D721Med (cell line): ENCODE measurements around the gene LGR6.
"Not testable (repeated sequence)": the region's sequence is repeated elsewhere in the genome, so short reads cannot be mapped to it uniquely, and the experiment has no call there.

Experiments used
- DNase-seq: peaks from one replicate; pipeline ENCODE4 v3.0.0; 2011; ENCODE audit warnings: low spot score; ENCODE audit not compliant: insufficient read length
- FAIRE-seq: peaks from 2 replicates; lab custom pipeline; 2011; peaks lifted over from hg19 to GRCh38; lab: Jason Lieb, UNC
- TF ChIP-seq, protein P1 (sequence below): IDR thresholded peaks from 2 replicates; pipeline ENCODE4 v1.5.1; 2012; ENCODE audit warnings: mild to moderate bottlenecking, control low read depth; ENCODE audit not compliant: insufficient read depth; ENCODE audit errors: missing control alignments

The LGR6 gene

DNA sequence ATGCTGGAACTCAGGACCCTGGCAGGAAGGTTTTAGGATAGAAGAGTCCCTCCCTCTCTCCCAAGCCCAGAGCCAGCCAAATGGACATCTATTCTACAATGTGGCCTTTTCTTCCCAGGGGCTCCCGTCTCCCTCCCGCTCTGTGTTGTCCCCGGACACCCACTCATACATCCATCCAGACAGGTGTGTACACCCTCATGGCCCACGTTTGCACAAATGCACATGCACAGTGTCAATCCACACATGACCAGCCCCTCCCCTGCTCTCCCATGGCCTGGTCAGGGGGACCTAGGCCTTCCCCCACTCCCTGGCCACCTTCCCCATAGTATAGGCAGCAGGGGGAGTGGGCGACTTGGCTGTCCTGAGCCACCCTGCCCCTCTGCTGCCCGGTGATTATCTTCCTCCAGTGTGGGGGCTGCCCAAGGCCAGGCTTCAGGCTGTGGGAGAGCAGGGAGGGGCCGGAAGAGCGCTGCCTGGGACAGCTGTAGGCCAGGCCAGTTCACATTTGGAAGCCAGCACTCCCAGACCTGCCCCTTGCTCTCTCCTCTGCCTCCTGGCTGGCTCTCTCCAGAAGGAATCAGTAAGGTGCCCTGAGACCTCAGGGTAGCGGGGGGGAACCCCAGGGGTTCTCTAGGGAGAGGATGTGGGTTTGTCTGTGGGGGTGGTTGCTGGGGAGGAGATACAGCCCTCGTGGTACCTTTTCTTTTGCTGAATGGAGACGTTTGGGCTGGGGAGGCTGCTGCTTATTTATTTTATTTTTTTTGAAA, 29.1 kb upstream of the LGR6 start:
- TF ChIP-seq, protein P1, sequence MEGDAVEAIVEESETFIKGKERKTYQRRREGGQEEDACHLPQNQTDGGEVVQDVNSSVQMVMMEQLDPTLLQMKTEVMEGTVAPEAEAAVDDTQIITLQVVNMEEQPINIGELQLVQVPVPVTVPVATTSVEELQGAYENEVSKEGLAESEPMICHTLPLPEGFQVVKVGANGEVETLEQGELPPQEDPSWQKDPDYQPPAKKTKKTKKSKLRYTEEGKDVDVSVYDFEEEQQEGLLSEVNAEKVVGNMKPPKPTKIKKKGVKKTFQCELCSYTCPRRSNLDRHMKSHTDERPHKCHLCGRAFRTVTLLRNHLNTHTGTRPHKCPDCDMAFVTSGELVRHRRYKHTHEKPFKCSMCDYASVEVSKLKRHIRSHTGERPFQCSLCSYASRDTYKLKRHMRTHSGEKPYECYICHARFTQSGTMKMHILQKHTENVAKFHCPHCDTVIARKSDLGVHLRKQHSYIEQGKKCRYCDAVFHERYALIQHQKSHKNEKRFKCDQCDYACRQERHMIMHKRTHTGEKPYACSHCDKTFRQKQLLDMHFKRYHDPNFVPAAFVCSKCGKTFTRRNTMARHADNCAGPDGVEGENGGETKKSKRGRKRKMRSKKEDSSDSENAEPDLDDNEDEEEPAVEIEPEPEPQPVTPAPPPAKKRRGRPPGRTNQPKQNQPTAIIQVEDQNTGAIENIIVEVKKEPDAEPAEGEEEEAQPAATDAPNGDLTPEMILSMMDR: no peak
- no peak for FAIRE-seq
- DNase-seq: no peak

DNA sequence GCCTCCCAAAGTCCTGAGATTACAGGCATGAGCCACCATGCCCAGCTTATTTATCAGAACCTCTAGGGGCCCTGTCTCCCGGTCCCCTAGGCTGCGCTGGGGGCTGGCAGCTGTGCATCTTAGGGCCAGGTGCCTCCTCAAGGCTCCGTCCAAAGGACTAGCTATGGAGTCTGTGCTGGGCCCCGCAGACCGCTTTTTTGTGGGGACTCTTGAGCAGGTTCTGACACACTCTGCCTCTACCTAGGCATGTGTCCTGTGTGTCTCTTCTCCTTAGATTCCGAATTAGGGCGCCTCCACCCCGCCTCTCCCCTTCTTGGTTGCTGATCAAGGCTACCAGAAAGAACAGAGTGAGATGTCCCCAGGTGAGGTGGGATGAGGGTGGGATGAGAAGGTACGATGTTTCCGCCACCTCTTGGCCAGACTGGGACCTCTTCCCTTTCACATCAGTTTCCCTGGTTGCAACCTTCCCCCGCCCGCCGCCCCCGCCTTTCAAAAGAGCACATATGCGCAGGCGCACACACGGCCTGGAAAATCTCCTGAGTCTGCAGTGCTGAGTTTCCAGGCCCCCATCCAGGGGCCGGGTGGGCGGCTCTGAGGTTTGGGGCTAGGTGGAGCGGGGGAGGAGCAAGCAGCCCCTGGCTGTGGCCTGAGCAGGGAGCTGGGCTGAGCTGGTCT, 28.2 kb upstream of the LGR6 start:
- DNase-seq (no peak), FAIRE-seq (no peak)
- TF ChIP-seq, protein P1: no peak

DNA sequence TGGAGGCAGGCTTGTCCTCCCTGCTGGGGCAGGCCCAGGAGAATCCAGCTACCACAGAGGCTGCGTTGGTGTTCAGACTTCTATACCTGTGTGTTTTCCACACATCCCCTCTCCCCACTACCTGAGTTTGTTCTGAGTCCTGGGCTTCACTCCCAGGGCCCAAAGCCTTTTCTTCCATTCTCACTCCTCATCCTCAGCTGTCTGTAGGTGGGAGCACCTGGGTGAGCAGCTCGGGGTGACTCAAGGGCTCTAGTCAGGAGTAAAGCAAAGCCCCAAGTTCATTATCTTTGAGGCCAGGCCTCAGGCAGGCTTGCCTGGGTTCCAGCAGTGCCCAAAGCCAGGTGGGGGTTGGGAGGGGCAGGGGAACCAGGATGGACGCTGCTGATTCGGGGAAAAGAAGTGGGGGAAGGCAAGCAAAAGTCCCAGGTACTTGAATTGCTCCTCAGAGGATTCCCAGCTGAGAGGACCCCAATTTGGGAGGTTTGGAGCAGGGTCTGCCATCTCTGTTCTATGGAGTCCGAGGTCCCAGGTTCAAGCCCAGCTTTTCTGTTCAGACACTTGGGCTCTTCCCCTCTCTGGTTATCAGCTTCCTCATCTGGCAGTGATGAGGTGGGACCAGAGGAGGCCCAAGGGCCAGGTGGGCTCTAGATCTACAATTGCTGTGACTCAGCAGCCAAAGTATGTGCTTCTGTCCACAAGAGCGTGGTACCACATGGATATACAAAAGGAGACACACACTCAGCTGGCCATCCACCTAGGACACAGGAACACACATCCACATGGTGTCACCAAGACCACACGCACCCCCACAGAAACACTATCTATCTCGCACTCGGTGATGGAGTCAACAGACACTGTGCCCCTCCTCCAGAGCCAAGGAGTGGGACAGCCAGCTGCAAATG, 27.4 kb upstream of the LGR6 start:
- FAIRE-seq (no peak), DNase-seq (no peak)
- TF ChIP-seq, protein P1: no peak

DNA sequence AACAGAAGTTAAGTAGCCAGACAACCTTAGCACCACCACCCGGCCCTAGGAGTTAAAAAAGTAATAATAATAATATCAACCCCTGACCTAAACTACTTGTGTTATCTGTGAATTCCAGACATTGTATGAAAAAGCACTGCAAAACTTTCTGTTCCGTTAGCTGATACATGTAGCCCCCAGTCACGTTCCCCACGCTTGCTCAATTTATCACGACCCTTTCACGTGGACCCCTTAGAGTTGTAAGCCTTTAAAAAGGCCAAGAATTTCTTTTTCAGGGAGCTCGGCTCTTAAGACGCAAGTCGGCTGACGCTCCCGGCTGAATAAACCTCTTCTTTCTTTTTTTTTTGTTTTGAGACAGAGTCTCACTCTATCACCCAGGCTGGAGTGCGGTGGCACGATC, 26.5 kb upstream of the LGR6 start:
- DNase-seq, FAIRE-seq: not testable (repeated sequence)

DNA sequence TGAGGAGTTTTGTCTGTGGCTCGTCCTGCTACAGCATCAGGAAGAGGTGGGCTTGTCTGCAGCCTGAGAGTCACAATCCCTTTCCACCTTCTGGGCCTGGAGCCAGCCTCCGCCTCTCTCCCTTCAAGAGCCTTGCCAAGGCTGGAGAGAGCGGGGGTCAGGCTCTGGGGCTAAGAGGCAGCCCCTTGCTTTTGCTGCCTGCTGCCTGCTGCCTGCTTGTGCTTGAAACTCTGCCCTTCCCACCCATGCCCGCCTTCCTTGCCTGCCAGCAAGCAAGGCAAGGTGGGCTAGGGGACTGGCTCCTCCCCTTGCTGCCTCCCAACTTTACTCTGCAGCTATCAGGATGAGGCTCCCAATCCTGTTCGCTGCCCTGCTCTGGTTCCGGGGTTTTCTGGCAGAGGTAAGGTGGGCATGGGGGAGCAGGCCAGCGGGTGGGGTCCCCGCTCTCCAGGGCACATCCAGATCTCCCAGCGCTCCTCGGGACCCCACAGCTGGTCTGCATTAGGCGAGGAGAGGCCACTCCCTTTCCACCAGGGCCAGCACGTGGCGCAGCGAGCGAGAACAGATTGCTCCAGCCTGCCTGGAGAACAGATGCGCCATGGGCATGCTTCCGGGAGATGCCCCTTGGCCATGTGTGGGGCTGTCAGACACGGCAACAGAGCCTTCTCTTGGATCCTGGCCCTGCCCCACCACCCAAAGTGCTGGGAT, 25.7 kb upstream of the LGR6 start:
- no peak for DNase-seq
- TF ChIP-seq, protein P1: no peak
- FAIRE-seq: no peak

DNA sequence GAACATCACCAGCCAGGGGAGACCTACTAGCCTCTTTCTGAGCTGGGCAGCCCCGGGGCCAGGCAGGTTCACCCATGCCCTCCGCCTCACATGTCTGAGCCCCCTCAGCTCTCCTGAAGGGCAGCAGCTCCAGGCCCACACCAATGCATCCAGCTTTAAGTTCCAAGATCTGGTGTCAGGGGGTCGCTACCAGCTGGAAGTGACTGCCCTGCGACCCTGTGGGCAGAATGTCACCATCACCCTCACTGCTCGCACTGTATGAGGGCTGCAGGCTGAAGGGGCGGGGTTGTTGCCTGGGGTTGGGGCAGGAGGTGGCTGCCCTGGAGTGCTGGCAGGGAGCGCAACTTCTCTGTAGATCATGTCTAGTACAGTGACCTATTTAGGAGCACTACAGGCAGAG, 24.7 kb upstream of the LGR6 start:
- FAIRE-seq: no peak
- TF ChIP-seq, protein P1: no peak
- DNase-seq: no peak

DNA sequence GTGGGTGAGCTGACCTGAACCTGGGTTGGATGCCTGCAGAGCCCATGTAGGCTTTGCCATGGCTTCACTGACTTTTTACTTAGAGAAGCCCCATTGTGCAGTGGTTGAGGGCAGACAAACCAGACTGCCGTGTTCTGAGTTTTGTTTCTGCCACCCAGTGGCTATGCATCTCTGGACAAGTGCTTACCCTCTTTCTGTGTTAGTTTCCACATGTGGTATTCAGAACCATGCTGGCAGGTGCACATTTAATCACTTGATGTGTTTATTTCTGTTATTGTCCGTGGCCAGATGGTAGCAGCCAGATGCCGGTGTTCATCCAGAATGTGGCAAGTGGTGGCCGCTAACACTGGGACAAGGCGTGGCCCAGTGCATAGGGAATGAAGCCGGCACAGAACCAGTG, 22.9 kb upstream of the LGR6 start:
- FAIRE-seq: no peak
- DNase-seq: no peak
- TF ChIP-seq, protein P1: no peak
